Hematopoietic multipotent progenitor cell treated with erythropoietin and hydrocortisone succinate and interleukin-3 and kit ligand, for 15 days (in vitro differentiated cells): ENCODE results near the gene FOXP1.

Experiments
- DNase-seq: peaks from one replicate; pipeline ENCODE4 v3.0.0-alpha.2; 2015; ENCODE audit warnings: low spot score

Gene FOXP1

GRCh38 chr3:71307991-71308697 is 275.4 kb downstream of the FOXP1 start:
- no peak for DNase-seq

DNA sequence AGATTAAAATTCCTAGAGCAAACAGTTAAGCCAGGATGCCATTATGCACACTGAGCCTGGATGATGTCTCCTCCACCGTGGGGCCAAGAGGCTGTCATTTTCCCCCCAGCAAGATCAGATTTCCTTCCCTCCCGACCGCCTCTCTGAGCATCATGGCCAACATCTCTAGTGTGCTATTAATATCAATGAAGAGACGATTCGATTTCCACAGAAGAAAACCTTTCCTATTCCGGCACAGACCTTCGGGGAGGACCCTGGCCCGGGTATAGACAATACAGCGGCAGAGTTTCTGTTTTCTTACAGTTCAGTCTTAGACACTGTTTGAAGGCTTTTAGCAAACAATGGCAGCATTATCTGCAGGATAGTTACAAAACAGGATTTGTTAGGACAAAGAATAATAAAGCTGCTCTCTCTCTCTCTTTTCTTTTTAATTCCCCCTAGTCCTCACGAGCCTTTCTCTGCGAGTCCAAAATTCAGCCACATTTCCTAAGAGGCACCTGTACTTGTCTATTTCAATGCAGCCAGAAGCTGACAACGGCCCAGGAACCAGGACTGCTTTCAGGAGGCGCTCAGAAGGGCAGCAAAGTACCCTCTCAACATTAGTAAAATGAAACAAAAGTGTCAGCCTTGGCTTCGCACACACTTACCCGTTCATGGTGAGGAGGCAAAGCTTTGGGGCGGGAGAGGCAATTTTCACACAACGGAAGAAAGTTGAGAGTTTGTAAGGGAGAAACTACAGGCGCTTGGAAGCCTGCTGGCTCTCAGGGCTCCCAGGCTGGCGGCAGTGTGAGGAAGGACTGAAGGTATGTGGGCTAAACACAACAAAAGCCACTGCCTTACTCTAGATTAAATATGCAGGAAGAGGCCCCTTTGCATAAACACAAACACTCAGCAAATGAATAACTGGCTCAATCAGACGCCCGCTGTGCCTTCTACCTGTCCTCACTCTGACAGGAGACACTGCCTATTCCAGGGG is 278.0 kb downstream of the FOXP1 start:
- no peak for DNase-seq

DNA sequence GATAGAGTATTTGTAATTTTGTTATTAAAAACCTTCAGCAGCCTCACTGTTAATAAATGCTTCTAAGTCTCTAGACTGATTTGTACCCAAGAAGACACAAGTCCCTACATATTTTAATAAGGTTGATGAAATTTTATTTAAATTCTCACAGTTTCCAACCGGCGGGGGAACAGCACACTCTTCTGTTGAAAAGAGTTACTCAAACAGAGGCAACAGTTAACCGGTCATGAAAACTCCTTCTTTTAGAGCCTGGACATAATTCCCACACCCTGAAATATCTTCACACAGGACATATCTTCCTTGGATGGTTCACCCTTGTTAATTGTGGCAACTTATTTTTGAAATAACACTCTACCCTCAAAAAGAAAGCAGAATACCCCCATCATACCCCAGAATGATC is 278.8 kb downstream of the FOXP1 start:
- no peak for DNase-seq

GRCh38 chr3:71304247-71304646 is 279.3 kb downstream of the FOXP1 start:
- DNase-seq: no peak

DNA sequence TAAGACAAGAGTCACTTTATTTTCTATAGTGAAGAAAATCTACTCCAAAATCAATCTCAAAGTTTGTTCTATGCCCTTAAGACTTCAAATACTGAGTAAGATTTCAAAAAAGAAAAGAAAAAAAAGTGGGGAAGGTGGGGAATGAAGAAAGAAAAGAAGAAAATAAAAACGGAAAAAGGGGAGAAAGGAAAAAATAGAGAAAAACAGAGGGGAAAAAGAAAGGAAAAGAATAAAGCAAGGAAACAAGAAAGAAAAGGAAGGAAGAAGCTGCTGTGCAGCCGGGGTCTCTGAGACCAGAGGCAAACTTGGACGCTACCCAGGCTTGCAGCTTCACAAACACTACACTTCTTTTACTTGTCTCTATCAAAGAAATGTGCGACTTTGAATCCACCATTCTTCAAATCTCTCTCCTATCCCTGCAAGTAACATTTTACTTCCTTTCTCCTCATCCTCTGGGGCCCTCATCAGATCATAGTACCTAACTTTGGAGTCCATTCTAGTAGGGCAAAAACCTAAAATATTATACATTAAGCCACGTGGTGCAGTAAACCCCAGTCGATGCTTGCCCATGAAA is 279.8 kb downstream of the FOXP1 start:
- DNase-seq: no peak

DNA sequence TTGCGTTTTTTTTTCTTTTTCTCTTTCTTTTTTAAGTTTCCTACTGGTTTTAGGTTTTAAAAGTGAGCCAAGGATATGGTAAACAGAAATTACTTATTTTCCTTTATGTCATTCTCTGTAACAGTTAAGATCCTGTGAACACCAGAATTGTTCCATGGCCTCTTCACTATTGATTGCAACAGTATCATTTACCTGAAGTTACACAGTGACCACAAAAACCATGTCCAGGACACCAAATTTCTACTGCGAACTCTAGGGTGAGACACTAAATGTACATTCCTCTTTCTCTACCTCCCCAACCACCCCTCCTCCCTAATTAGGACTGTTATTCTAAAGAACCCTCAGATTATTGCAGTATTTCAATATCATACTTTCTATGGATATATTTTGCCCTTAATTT is 280.9 kb downstream of the FOXP1 start:
- no peak for DNase-seq

DNA sequence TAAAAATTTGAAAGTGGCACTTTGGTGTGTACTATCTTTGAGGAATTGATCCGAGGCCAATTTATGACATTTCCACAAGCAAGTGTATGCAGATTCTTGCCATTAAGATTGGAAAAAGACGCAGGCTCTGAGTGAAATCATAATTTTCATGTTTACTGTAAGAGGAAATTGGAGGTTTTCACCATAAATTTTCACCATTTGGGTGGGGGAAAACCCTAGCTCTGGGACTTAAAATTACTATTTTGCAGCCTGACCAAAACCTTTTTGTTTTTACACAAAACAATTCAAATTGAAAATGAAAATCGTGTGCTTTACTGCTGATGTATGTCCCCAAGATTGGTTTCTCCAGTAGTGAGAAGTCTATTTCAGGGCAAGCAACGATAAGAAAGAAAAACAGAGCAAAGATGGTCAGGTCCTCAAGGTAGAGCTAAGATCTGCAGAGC is 282.6 kb downstream of the FOXP1 start:
- DNase-seq: no peak

DNA sequence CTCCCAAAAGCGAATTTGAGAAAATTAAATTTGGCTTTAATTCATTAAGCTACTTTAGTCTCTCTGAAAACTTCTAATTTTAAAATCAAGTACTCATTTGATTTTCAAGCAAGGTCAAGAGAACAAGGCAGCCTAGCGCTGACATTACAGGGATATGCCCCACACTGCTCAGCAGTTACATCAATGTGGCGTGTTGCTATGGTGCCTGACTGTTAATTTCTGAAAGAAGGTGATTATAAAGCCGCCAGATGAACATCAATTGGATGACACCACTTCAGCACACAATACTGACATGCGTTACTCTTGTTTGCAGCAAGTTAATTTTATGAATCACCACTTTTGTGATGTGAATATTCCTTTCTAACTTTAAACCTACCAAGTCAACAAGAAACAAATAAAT is 284.4 kb downstream of the FOXP1 start:
- DNase-seq: no peak

GRCh38 chr3:71294919-71295318 is 288.6 kb downstream of the FOXP1 start:
- no peak for DNase-seq

GRCh38 chr3:71290301-71290700 is 293.2 kb downstream of the FOXP1 start:
- DNase-seq: no peak

DNA sequence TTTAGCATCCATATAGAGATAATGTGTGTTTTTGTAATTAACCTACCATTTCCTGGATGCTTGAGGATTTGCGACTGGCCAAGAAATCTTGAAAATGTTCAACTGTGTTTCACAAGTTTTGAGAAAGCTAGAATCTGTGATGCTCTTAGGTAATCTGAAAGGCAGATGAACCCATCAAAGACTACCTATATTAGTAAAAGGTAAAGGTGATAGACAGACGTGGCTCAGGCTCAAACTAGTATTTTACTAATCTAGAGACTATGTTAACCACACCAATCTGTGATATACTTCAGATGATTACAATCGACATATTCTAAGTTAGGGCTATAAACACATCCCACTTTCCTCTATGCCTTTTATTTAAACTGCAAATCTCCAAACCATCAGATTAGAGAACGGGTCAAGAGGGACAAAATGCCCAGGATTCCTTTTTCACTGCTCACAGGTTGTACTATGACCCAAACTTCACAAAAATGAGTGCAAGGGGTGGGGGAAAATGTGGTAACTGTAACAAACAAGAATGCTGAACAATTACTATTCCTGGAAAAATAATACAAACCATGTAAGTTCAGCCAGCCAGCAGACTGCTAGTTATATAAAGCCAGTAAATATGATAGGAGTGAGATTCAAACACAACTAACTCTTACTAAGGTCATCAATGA is 295.1 kb downstream of the FOXP1 start:
- no peak for DNase-seq

DNA sequence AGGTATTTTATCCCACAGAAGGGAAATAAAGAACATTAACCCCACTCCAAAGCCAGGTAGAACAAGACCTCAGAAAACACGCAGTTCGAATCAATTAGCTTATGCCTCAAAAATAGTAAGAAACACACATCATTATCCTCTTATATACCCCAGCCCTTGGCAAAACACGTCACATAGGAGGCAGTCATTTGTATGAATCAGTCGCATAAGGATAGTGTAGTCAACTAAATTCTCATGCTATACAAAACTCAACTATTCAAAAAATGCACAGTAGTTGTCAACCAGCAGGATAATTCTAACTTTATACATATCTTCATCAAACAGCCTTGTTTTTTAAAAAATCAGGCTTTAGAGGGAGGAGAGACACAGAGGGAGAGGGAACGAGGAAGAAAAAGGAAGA is 298.4 kb downstream of the FOXP1 start:
- no peak for DNase-seq

DNA sequence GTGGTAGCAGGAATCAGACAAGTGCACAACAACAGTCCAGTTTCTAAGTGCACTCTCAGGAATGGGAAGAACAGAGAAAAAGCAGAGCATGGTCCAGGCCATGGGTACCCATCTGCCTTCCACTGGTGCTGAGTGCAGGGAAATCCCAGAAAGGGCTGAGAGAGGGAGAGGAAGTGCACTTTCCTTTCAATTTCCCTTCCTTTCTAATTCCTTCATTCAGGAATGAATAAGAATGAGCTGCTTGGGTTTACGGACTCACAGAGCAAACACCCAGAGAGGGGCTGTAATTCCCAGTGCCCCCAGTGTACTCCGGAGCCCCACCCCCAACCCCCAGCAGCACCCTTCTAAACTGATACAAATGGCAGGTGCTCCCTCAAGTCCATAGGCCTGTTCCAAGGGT is 300.6 kb downstream of the FOXP1 start:
- no peak for DNase-seq

DNA sequence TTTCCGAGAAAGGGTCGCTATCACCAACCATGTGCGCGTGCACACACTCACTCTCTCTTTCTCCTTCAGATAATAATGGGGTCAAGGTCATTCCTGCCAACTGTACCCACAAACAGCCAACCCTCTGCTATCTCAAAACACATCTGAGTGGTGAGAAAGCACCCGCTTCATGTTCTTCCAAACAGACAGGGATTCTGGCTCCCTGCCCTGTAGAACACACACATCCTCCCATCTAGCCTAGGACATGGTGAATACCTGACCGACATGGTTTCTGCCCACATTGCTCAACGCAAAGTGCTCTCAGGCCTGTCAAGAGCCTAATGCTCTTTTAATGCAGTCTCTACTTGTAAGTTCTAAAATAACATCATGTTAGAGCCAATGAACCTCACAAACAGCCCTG is 302.2 kb downstream of the FOXP1 start:
- DNase-seq: peak; percentile 24

- DNase-seq: no peak
Observed at GRCh38 chr3:71277341-71277740, 306.2 kb downstream of the FOXP1 start.

DNA sequence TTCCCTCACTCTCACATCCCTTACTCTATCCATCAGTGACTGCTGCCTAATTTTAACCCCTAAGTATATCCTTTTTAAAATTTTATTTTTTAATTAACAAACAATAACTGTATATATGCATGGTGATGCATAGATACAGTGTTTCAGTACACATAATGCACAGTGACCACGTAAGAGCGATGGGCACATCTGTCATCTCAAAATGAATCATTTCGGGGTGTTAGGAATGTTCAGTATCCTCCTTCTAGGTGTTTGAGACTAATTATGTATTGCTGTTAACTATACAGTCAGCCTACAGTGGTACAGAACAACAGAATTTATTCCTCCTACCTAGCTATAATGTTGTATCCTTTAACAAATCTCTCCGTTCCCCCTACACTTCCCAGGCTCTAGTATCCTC is 307.0 kb downstream of the FOXP1 start:
- no peak for DNase-seq

GRCh38 chr3:71273453-71273852 is 310.1 kb downstream of the FOXP1 start:
- DNase-seq: no peak

DNA sequence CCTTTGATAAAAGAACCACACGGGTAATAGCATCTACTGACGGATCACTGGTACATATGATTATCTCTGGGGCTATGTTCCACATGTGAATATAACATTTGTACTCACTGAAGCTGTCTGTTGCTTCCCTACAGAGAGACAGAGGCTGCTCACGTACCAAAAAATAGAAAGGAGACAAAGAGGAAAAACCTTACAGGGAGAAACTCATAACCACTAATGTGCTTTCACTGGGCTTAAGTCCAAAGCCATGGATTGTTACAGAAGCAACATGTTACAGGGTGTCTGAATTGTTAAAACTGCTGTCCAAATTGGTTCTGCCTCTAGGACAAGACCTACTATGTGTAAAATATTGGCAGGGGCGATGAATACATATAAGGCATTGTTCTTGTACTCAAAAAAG is 311.9 kb downstream of the FOXP1 start:
- DNase-seq: no peak

GRCh38 chr3:71269906-71270305 is 313.6 kb downstream of the FOXP1 start:
- no peak for DNase-seq

DNA sequence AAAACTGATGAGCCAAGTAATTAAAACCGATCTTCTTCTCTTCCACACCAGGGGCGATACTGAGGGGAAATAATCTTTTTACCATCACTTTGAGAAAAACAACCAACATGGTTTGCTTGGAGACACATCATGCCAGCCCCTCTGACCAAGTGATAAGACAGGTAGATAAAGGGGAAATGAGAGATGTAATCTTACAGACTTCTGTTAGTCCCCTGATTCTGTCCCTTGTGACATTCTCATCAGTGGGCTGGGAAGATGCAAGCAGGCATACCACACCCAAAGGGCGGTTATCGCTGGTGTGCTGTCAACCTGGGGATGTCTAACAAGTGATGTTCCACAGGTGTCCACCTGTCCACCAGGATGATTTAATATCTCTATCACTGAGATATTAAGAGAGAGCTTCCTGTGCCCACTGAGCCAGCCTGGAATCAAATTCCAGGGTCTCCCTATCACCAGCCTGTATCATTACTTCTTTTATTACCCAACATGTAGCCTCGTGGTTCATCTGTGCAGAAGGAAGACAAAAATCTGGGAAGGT is 315.0 kb downstream of the FOXP1 start:
- DNase-seq: no peak

- DNase-seq: no peak
Observed at GRCh38 chr3:71266875-71267274, 316.7 kb downstream of the FOXP1 start.

GRCh38 chr3:71265365-71265915 is 318.1 kb downstream of the FOXP1 start:
- peak; percentile 39 for DNase-seq
